Spleen (tissue), 11 donors: ENCODE results near the gene FAM161A. TPM values are rescaled to one million over a fixed set of nuclear protein-coding genes. Genes with fewer than 3 reads are reported as not detected.
"Not testable (repeated sequence)": the region's sequence is repeated elsewhere in the genome, so short reads cannot be mapped to it uniquely, and the experiment has no call there.

Source experiments
- DNase-seq: peaks from one replicate; pipeline ENCODE4 v3.0.0-alpha.2; 2020
- H3K27ac ChIP-seq, 8 donors: fragments of 200-600 bp; sonication (generic) in 7 of 8; 1 replicate in 4 of 8; 2 replicates in 4 of 8; pipeline versions ENCODE4 v1.5.0 to v1.8.0; 2016 to 2021; ENCODE audit warnings: inconsistent platforms in 4 of 8, mild to moderate bottlenecking in 4 of 8, moderate library complexity in 1 of 8
- H3K27me3 ChIP-seq, 7 donors: fragments of 200-600 bp; sonication (generic) in 6 of 7; replicated peaks in 1 of 7; 1 replicate in 4 of 7; 2 replicates in 3 of 7; pipeline versions ENCODE4 v1.5.0 to v1.8.0; 2016 to 2021; ENCODE audit warnings: inconsistent platforms in 3 of 7, mild to moderate bottlenecking in 1 of 7
- H3K36me3 ChIP-seq, 6 donors: fragments of 200-600 bp; sonication (generic) in 5 of 6; 1 replicate in 4 of 6; 2 replicates in 2 of 6; pipeline versions ENCODE4 v1.5.0 to v1.8.0; 2016 to 2021; ENCODE audit warnings: inconsistent platforms in 2 of 6
- H3K4me1 ChIP-seq, 6 donors: fragments of 200-600 bp; sonication (generic) in 5 of 6; 1 replicate in 3 of 6; 2 replicates in 3 of 6; pipeline versions ENCODE4 v1.5.0 to v1.8.0; 2016 to 2021; ENCODE audit warnings: inconsistent platforms in 3 of 6
- H3K4me3 ChIP-seq, 8 donors: fragments of 200-600 bp; sonication (generic) in 7 of 8; 1 replicate in 4 of 8; 2 replicates in 4 of 8; pipeline versions ENCODE4 v1.5.0 to v1.8.0; 2016 to 2021; ENCODE audit warnings: inconsistent platforms in 4 of 8, mild to moderate bottlenecking in 4 of 8, moderate library complexity in 2 of 8
- H3K9me3 ChIP-seq, 8 donors: fragments of 200-600 bp; sonication (generic) in 7 of 8; 1 replicate in 4 of 8; 2 replicates in 4 of 8; pipeline versions ENCODE4 v1.5.0 to v1.8.0; 2016 to 2021; ENCODE audit warnings: inconsistent platforms in 4 of 8
- CTCF ChIP-seq, 11 experiments: fragments of 200-600 bp in 7 of 11; fragments of 450-650 bp in 4 of 11; sonication (generic) in 4 of 11; IDR thresholded peaks in 8 of 11; conservative IDR thresholded peaks in 3 of 11; 1 replicate in 7 of 11; 2 replicates in 4 of 11; pipeline versions ENCODE4 v1.4.0 to v1.8.0; 2016 to 2021; ENCODE audit warnings: antibody characterized with exemption in 11 of 11, inconsistent platforms in 4 of 11, mild to moderate bottlenecking in 1 of 11
- POLR2A ChIP-seq, 3 donors: fragments of 450-650 bp; IDR thresholded peaks; one replicate each; pipeline ENCODE4 v1.5.1; 2017; ENCODE audit warnings: antibody characterized with exemption in 3 of 3, mild to moderate bottlenecking in 1 of 3
- POLR2AphosphoS5 ChIP-seq, 3 donors: sonication (generic); formaldehyde crosslinking; IDR thresholded peaks; one replicate each; pipeline ENCODE4 v1.5.1; 2017; ENCODE audit warnings: antibody characterized with exemption in 3 of 3
- WGBS, 5 donors: extraction: QIAGEN DNeasy Blood & Tissue Kit in 3 of 5; methylation state at CpG; one replicate each; pipeline versions ENCODE4 v1.1.5 to v1.1.7; 2013 to 2018; 5-methylcytosine and 5-hydroxymethylcytosine counted together
- intact Hi-C: fragments of 100-400 bp; cut with DNase I; formaldehyde crosslinking; loops from one replicate; pipeline ENCODE4 v1.15.0; 2023; ENCODE audit warnings: low total_unique reads
- polyA plus RNA-seq, 3 donors: library from polyadenylated mRNA; stranded (reverse); fragments of 200-250 nt; gene quantifications; one replicate each; pipeline ENCODE4 v1.2.1, GENCODE V29; 2013
- total RNA-seq, 7 donors: library from RNA; depleted of rRNA in 3 of 7; stranded (reverse); fragments of >200 nt in 3 of 7; fragmentation: NEBNext Ultra II Directional in 4 of 7; extraction: Animal tissue kit (Norgen Biotek cat#: 25700) in 4 of 7; gene quantifications; one replicate each; pipeline versions ENCODE4 v1.1.0 to v1.2.1, GENCODE V29; 2016 to 2021
- donor health status: healthy with polysubstance abuse.
- donor health status: DM: no; HTN: no; CAD: no; lungs with moderate emphysema.
- donor health status: DM: no; HTN: no; CAD: no.
- donor health status: Bipolar disorder and iron deficiency.
- donor health status: healthy.
- donor health status: DM: no; HTN: no; CAD: no.
- donor health status: DM: yes; HTN: yes; CAD: no.

The FAM161A gene
- total and polyA plus RNA-seq, 10 donors = 0.76 to 3.1 (median 1.6) TPM

- 53 to 67% (median 63%) methylated on average over 3 of the region's 3 CpGs for WGBS, 5 donors
Measured at GRCh38 chr2:61811821-61812220, 42.0 kb downstream of the FAM161A start.

DNA sequence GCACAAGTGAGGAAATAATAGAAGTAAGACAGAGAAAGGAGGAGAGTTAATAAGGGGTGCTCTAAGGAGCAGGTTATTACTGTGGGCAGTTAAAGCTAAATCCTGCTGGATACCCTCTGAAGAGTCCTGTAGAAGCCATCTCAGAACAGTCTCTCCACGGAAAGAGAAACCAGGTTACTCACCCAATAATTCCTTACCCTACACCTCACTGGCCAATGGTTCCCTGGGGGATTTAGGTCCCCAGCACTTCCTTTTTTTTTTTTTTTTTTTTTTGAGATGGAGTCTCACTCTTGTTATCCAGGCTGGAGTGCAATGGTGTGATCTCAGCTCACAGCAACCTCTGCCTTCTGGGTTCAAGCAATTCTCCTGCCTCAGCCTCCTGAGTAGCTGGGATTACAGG lies 43.7 kb downstream of the FAM161A start:
- H3K36me3 ChIP-seq, H3K9me3 ChIP-seq, H3K27me3 ChIP-seq, H3K4me1 ChIP-seq, intact Hi-C loops, DNase-seq, H3K4me3 ChIP-seq, H3K27ac ChIP-seq: not testable (repeated sequence)
- WGBS, 5 donors = 60 to 77% (median 68%) methylated on average over 1 of the region's 1 CpG

More at GRCh38 chr2:61811821-61812220, 42.0 kb downstream of the FAM161A start:
- DNase-seq = no peak
- Histone ChIP-seq H3K27me3 (no peaks in the 10 kb centered on the region), H3K4me1 (no peaks in the 10 kb centered on the region), H3K36me3 (no peaks in the 10 kb centered on the region), H3K27ac (no peak overlapping the region), H3K4me3 (no peak overlapping the region), H3K9me3 (no peaks in the 10 kb centered on the region)
- no peak for TF ChIP-seq POLR2A (IDR thresholded peaks at IDR 0.05)
- TF ChIP-seq CTCF (IDR thresholded peaks at IDR 0.05 in 8 of 11, conservative IDR thresholded peaks at IDR 0.05 in 3 of 11) = no peak
- TF ChIP-seq POLR2AphosphoS5 (IDR thresholded peaks at IDR 0.05) = no peak
- intact Hi-C loops = no loop called here

DNA sequence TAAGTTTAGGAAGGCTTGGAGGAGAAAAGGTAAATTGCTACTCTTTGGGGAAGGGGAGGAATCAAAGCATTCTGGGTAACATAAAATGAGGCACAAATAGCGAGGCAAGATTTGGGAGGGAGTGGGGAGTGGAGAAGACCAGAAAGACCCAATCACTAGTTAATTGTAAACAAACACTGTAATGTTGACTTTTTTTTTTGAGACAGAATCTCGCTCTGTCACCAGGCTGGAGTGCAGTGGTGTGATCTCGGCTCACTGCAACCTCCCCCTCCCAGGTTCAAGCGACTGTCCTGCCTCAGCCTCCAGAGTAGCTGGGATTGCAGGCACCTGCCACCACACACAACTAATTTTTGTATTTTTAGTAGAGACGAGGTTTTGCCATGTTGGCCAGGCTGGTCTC lies 45.2 kb downstream of the FAM161A start:
- H3K36me3 ChIP-seq, H3K27me3 ChIP-seq, intact Hi-C loops, DNase-seq, H3K27ac ChIP-seq, H3K9me3 ChIP-seq, H3K4me1 ChIP-seq, H3K4me3 ChIP-seq: not testable (repeated sequence)
- WGBS, 5 donors = 87 to 96% (median 92%) methylated on average over 5 of the region's 5 CpGs

DNA sequence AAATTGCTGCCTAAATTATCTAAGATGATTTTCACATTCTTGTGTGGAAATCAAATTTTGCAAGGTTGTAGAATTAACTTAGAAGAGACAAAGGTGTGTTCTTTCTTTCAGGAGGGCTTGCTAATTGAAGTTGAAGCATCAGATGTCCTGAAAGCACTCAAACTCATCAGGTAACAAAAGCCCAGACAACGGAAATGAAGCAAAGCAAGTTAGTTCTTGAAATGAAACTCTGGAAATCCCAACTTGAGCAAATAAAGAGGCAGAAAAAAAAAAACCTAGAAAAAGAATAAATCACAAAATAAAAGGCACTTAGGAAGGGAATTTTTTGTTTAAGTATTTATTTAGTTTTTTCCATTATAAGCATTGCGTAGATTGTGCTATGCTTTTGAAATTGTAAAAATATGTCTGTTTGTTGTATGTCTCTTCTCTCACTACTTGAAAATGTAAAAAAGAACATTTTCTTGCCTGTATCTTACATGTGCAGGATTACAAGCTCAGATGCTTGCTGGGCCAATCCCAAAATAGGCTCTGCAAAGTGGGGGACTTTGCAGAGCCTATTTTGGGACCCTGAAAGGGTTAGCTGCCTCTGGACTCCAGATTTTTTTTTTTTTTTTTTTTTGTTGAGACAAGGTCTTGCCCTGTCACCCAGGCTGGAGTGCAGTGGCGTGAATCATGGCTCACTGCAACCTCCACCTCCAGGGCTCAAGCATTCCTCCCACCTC lies 46.7 kb downstream of the FAM161A start:
- Histone ChIP-seq H3K4me1 (no peaks in the 10 kb centered on the region), H3K36me3 (no peaks in the 10 kb centered on the region), H3K9me3 (no peaks in the 10 kb centered on the region), H3K4me3 (no peak overlapping the region), H3K27me3 (peaks cover 0 to 7% (median 0%) of the 10 kb centered on the region in 7 donors), H3K27ac (no peak overlapping the region)
- no peak for TF ChIP-seq POLR2A (IDR thresholded peaks at IDR 0.05)
- TF ChIP-seq POLR2AphosphoS5 (IDR thresholded peaks at IDR 0.05) = no peak
- TF ChIP-seq CTCF (IDR thresholded peaks at IDR 0.05 in 8 of 11, conservative IDR thresholded peaks at IDR 0.05 in 3 of 11) = no peak
- intact Hi-C loops = no loop called here
- DNase-seq = no peak
- 74 to 85% (median 76%) methylated on average over 3 of the region's 3 CpGs for WGBS, 5 donors

DNA sequence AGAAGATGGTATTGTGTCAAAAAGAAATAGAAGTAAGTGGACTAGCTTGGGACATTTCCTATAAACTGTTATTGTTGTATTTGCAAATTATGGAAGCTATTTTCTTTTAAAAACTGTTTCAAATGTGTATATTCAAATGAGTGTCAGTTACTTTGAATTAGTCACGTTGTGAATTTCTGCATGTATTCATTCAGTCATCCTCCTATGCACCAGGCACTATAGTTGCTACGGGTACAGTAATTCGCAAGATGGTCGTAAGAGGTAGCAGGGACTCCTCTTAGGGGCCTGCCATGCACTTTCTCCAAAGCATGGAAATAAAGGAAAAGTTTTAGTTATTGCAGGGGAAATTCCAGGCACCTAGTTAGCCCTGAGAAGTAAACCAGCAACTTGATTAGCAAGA lies 51.3 kb downstream of the FAM161A start:
- H3K9me3 ChIP-seq = no peaks in the 10 kb centered on the region
- intact Hi-C loops = no loop called here
- H3K36me3 ChIP-seq = no peaks in the 10 kb centered on the region
- peaks cover 0 to 7% (median 0%) of the 10 kb centered on the region in 7 donors for H3K27me3 ChIP-seq
- no peaks in the 10 kb centered on the region for H3K4me1 ChIP-seq
- H3K4me3 ChIP-seq = no peak overlapping the region
- H3K27ac ChIP-seq = no peak overlapping the region
- WGBS, 5 donors = 80 to 85% (median 82%) methylated on average over 4 of the region's 4 CpGs
- DNase-seq = no peak
- TF ChIP-seq CTCF (IDR thresholded peaks at IDR 0.05 in 8 of 11, conservative IDR thresholded peaks at IDR 0.05 in 3 of 11) = no peak
- no peak for TF ChIP-seq POLR2A (IDR thresholded peaks at IDR 0.05)
- TF ChIP-seq POLR2AphosphoS5 (IDR thresholded peaks at IDR 0.05) = no peak
